HCT116 (cell line): ENCODE results near the gene PPP2R5A. TPM values are rescaled to one million over a fixed set of nuclear protein-coding genes. Genes with fewer than 3 reads are reported as not detected.

Experiments
- ATAC-seq: fragments of 200-7000 bp; cut with Tn5 transposase; 2 replicates; pipeline ENCODE4 v1.9.1; 2020; ENCODE audit warnings: mild to moderate bottlenecking, moderate library complexity
- BruUV-seq: library from RNA; stranded (reverse); fragments of 400-500 nt; replicated peaks from 2 replicates; lab custom pipeline; 2021; lab: Mats Ljungman, UMichigan
- CTCF ChIA-PET: fragments of 300-600 bp; sonication (Branson Sonifier 250); formaldehyde crosslinking; loops from one replicate; lab custom pipeline; 2021; ENCODE audit warnings: antibody characterized with exemption; lab: Charles Lee
- POLR2A ChIA-PET: fragments of 300-600, 350-600 bp; sonication (Branson Sonifier 250); formaldehyde crosslinking; loops from one replicate; lab custom pipeline; 2021; ENCODE audit warnings: antibody characterized with exemption; lab: Charles Lee
- RAD21 ChIA-PET, 2 experiments: fragments of 300-600 bp; sonication (Branson Sonifier 250); formaldehyde crosslinking; loops; one replicate each; lab custom pipeline; 2023; ENCODE audit warnings: low total read pairs in 2 of 2; ENCODE audit not compliant: uncharacterized antibody in 2 of 2, unreplicated experiment in 2 of 2, low non-redundant PET in 1 of 2; lab: Charles Lee
- DNase-seq: peaks from one replicate; pipeline ENCODE4 v3.0.0-alpha.2; 2010; ENCODE audit warnings: low read depth, low spot score
- H2AFZ ChIP-seq: fragments of 200-600 bp; shearing (Covaris generic), sonication (generic); 2 replicates; pipeline ENCODE4 v1.6.1; 2017; ENCODE audit warnings: low read depth, mixed run types, mixed read lengths, antibody characterized with exemption, low read length; ENCODE audit not compliant: poor library complexity, severe bottlenecking
- H3K27ac ChIP-seq: 2 replicates; pipeline ENCODE4 v1.5.1; 2012; ENCODE audit warnings: low read depth, low read length
- H3K27me3 ChIP-seq: fragments of 200-600 bp; sonication (generic); 2 replicates; pipeline ENCODE4 v1.6.1; 2016; ENCODE audit warnings: mixed run types, low read length, mixed read lengths; ENCODE audit not compliant: insufficient read depth
- H3K36me3 ChIP-seq, 2 experiments: fragments of 200-500 bp in 1 of 2; fragments of 200-600 bp in 1 of 2; sonication (Bioruptor generic) in 1 of 2; sonication (generic) in 1 of 2; 2 replicates each; pipeline versions ENCODE4 v1.5.1 to v1.6.1; 2014 to 2016; ENCODE audit warnings: low read length in 2 of 2, inconsistent platforms in 1 of 2, mixed read lengths in 1 of 2, mixed run types in 1 of 2; ENCODE audit not compliant: insufficient read depth in 2 of 2, control insufficient read depth in 1 of 2
- H3K4me1 ChIP-seq, 2 experiments: fragments of 200-600 bp in 1 of 2; sonication (generic) in 1 of 2; 2 replicates each; pipeline versions ENCODE4 v1.5.1 to v1.6.1; 2012 to 2017; ENCODE audit warnings: low read length in 2 of 2, inconsistent platforms in 1 of 2, mild to moderate bottlenecking in 1 of 2, mixed read lengths in 1 of 2, mixed run types in 1 of 2, moderate library complexity in 1 of 2; ENCODE audit not compliant: insufficient read depth in 2 of 2, control insufficient read depth in 1 of 2
- H3K4me2 ChIP-seq: fragments of 200-600 bp; sonication (generic); 2 replicates; pipeline ENCODE4 v1.6.1; 2017; ENCODE audit warnings: mixed run types, low read length, mixed read lengths
- H3K4me3 ChIP-seq, 2 experiments: fragments of 200-600 bp in 1 of 2; sonication (generic) in 1 of 2; replicated peaks in 1 of 2; 2 replicates each; pipeline ENCODE4 v1.5.1; 2011 to 2016; ENCODE audit warnings: low read length in 2 of 2, control low read depth in 1 of 2, low read depth in 1 of 2, mild to moderate bottlenecking in 1 of 2, mixed read lengths in 1 of 2, mixed run types in 1 of 2
- H3K79me2 ChIP-seq: fragments of 200-600 bp; sonication (generic); 2 replicates; pipeline ENCODE4 v1.6.1; 2017; ENCODE audit warnings: mild to moderate bottlenecking, mixed run types, low read length, moderate library complexity, mixed read lengths; ENCODE audit not compliant: insufficient read depth
- H3K9ac ChIP-seq: fragments of 200-600 bp; sonication (generic); 2 replicates; pipeline ENCODE4 v1.6.1; 2016; ENCODE audit warnings: low read length, mixed read lengths
- H3K9me2 ChIP-seq: fragments of 200-600 bp; sonication (generic), shearing (Covaris generic); 2 replicates; pipeline ENCODE4 v1.6.1; 2017; ENCODE audit warnings: mixed run types, mild to moderate bottlenecking, moderate library complexity; ENCODE audit not compliant: insufficient read depth
- H3K9me3 ChIP-seq, 2 experiments: fragments of 200-500 bp in 1 of 2; fragments of 200-600 bp in 1 of 2; sonication (Bioruptor generic) in 1 of 2; sonication (generic) in 1 of 2; 2 replicates each; pipeline ENCODE4 v1.6.1; 2014 to 2017; ENCODE audit warnings: low read length in 2 of 2, mixed read lengths in 2 of 2, inconsistent platforms in 1 of 2, low read depth in 1 of 2, mild to moderate bottlenecking in 1 of 2, mixed run types in 1 of 2, moderate library complexity in 1 of 2; ENCODE audit not compliant: control insufficient read depth in 1 of 2, insufficient read depth in 1 of 2
- H4K20me1 ChIP-seq: fragments of 200-600 bp; sonication (generic), shearing (Covaris generic); 2 replicates; pipeline ENCODE4 v1.6.1; 2017; ENCODE audit warnings: mixed run types, mild to moderate bottlenecking, moderate library complexity; ENCODE audit not compliant: insufficient read depth
- CEBPB ChIP-seq: IDR thresholded peaks from 2 replicates; pipeline ENCODE4 v1.6.1; 2012; ENCODE audit warnings: low read depth
- EGR1 ChIP-seq: IDR thresholded peaks from 2 replicates; pipeline ENCODE4 v1.6.1; 2012; ENCODE audit warnings: low read depth
- ELF1 ChIP-seq: IDR thresholded peaks from 2 replicates; pipeline ENCODE4 v1.6.1; 2012; ENCODE audit warnings: low read depth, borderline replicate concordance
- EZH2 ChIP-seq: fragments of 200-600 bp; sonication (generic); IDR thresholded peaks from 2 replicates; pipeline ENCODE4 v1.6.1; 2017; ENCODE audit warnings: antibody characterized with exemption, mixed run types
- JUND ChIP-seq: IDR thresholded peaks from 2 replicates; pipeline ENCODE4 v1.6.1; 2012
- SP1 ChIP-seq: IDR thresholded peaks from 2 replicates; pipeline ENCODE4 v1.6.1; 2012; ENCODE audit warnings: low read depth
- SRF ChIP-seq: IDR thresholded peaks from 2 replicates; pipeline ENCODE4 v1.6.1; 2012; ENCODE audit warnings: low read depth
- TCF7L2 ChIP-seq: IDR thresholded peaks from 2 replicates; pipeline ENCODE4 v1.7.0; 2011; ENCODE audit warnings: borderline replicate concordance, inconsistent platforms; ENCODE audit not compliant: insufficient read depth, insufficient read length; ENCODE audit errors: extremely low read depth
- YY1 ChIP-seq: IDR thresholded peaks from 2 replicates; pipeline ENCODE4 v1.6.1; 2011; ENCODE audit warnings: low read length, low read depth, moderate library complexity, mild to moderate bottlenecking; ENCODE audit not compliant: insufficient replicate concordance; ENCODE audit errors: extremely low read depth
- intact Hi-C: fragments of 100-400 bp; cut with micrococcal nuclease; formaldehyde crosslinking; loops from 2 replicates; pipeline ENCODE4 v1.10.0; 2022
- total RNA-seq: library from RNA; stranded (reverse); gene quantifications from one replicate; pipeline ENCODE4 v1.2.1, GENCODE V29; 2021; ENCODE audit not compliant: unreplicated experiment
- TF ChIP-seq, protein P1 (sequence below): IDR thresholded peaks from 2 replicates; pipeline ENCODE4 v1.6.1; 2012

The PPP2R5A gene
- total RNA-seq, 1 experiment from 2014 or later, result 33.1 TPM

DNA sequence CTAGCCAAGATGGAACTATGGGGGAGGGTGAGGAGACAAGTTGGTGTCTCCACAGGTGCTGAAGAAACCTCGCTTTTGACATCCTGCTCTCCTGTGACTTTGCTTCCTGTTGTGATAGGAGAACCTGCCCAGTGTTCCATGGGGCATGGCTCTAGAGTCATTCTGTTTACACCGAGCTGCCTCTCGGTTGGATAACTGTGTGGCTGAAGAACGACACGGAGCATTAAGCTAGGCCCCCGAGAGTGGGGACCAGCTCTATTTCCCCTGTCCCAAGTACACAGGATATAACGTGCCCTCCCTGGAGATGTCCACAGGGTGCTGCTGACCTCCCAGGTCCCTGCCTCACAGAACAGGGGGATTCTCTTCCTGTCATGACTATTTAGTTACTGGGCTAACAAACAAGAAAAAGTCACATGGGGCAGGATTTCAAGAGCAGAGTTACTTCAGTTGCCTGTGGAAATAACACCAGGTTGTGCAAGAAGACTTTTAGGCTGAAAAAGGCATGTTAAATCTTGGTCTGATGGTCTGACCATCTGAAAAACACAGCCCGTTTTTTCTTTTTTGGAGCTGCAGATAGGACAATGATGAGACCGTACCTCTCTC lies 29.4 kb upstream of the PPP2R5A start:
- CTCF ChIA-PET, result no interaction called here

DNA sequence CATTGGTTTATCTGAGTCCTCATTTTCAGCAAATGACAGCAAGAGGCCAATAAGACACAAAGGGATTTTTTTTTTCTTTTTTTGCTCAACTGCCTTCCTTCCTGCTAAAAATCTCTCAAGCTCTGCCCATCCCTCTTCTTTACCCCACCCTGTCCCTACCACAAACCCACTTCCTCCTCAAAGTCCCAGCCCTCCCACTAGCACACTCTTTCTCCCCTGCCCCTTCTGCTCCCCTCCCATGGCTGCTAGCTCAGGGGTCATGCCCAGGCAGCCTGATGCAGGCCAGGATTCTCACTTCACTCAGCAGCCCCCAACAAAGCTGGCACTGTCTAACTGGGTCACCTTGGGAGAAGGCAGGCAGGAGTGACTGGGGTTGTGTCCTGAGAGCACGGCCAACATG lies 28.8 kb upstream of the PPP2R5A start:
- ChIA-PET CTCF (no interaction called here), POLR2A (no interaction called here)
- Histone ChIP-seq H3K79me2 (no peaks in the 10 kb centered on the region), H3K9ac (no peak overlapping the region), H3K27me3 (no peaks in the 10 kb centered on the region), H3K9me3 (no peaks in the 10 kb centered on the region), H3K9me2 (no peaks in the 10 kb centered on the region)
- BruUV-seq, result no TSS peak
- intact Hi-C loops, result no loop called here
- DNase-seq, result no peak
- no peak for TF ChIP-seq SRF
- TF ChIP-seq, all 23 proteins: peak for 0
- H3K4me3 ChIP-seq, result no peak overlapping the region
- no peak for ATAC-seq
- H4K20me1 ChIP-seq, result no peaks in the 10 kb centered on the region
- no peak overlapping the region for H3K27ac ChIP-seq
- no peaks in the 10 kb centered on the region for H3K36me3 ChIP-seq
- peaks cover 5 to 10% of the 10 kb centered on the region in 2 experiments; a peak in 3 of 4 replicates for H3K4me1 ChIP-seq
- H3K4me2 ChIP-seq, result no peak overlapping the region
- RAD21 ChIA-PET, result no interaction called here
- no peak overlapping the region for H2AFZ ChIP-seq

More for the DNA sequence above, 29.4 kb upstream of the PPP2R5A start:
- Histone ChIP-seq H3K9me3 (no peaks in the 10 kb centered on the region), H3K4me1 (peaks cover 0 to 4% of the 10 kb centered on the region in 2 experiments; a peak in 2 of 4 replicates), H4K20me1 (no peaks in the 10 kb centered on the region), H3K36me3 (no peaks in the 10 kb centered on the region), H3K4me2 (no peak overlapping the region), H3K9ac (no peak overlapping the region), H3K79me2 (no peaks in the 10 kb centered on the region), H2AFZ (no peak overlapping the region), H3K4me3 (no peak overlapping the region), H3K27ac (no peak overlapping the region), H3K27me3 (no peaks in the 10 kb centered on the region), H3K9me2 (no peaks in the 10 kb centered on the region)
- intact Hi-C loops, result no loop called here
- TF ChIP-seq EGR1, result no peak
- BruUV-seq, result no TSS peak
- ChIA-PET RAD21 (no interaction called here), POLR2A (no interaction called here)
- ATAC-seq, result no peak
- no peak for DNase-seq

DNA sequence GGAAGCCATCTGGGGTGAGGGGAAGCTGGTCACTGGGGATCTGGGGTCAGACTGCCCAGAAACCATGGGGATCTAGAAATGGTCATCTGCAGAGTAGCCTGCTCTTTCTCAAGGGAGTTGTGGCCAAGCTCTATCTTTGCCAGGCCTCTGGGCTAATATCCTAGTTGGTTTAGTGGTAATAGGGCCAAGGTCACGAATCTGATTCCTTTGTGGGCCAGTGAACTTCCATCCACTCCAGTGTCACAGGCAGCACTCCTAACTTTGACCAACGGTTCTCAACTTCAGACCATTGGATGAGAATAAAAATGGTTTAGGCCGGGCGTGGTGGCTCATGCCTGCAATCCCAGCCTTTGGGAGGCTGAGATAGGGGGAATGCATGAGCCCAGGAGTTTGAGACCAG lies 28.1 kb upstream of the PPP2R5A start:
- Histone ChIP-seq H3K27ac (no peak overlapping the region), H3K4me2 (no peak overlapping the region), H4K20me1 (no peaks in the 10 kb centered on the region), H3K9me3 (no peaks in the 10 kb centered on the region), H2AFZ (no peak overlapping the region), H3K9me2 (no peaks in the 10 kb centered on the region), H3K79me2 (no peaks in the 10 kb centered on the region), H3K27me3 (no peaks in the 10 kb centered on the region), H3K9ac (no peak overlapping the region), H3K4me1 (peaks cover 7 to 13% of the 10 kb centered on the region in 2 experiments; a peak in 3 of 4 replicates), H3K4me3 (no peak overlapping the region), H3K36me3 (no peaks in the 10 kb centered on the region)
- BruUV-seq, result no TSS peak
- ChIA-PET CTCF (no interaction called here), POLR2A (no interaction called here), RAD21 (no interaction called here)
- intact Hi-C loops, result no loop called here
- ATAC-seq (no peak), DNase-seq (no peak)
- TF ChIP-seq, protein P1, sequence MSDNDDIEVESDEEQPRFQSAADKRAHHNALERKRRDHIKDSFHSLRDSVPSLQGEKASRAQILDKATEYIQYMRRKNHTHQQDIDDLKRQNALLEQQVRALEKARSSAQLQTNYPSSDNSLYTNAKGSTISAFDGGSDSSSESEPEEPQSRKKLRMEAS, result no peak
- TF ChIP-seq EGR1 (no peak), ELF1 (no peak), SRF (no peak), CEBPB (no peak), EZH2 (no peak), JUND (no peak), TCF7L2 (no peak), SP1 (no peak), YY1 (no peak)
